CD4-positive, alpha-beta memory T cell (primary cell): Measurements from ENCODE around the gene RAB22A. TPM values are rescaled to one million over a fixed set of nuclear protein-coding genes. Genes with fewer than 3 reads are reported as not detected.
"Not testable (repeated sequence)": the region's sequence is repeated elsewhere in the genome, so short reads cannot be mapped to it uniquely, and the experiment has no call there.

Source experiments
- CTCF ChIA-PET: fragments of 350-600 bp; sonication (Branson Sonifier 250); formaldehyde crosslinking; loops from one replicate; lab custom pipeline; 2021; ENCODE audit warnings: inconsistent platforms; ENCODE audit not compliant: partially characterized antibody; lab: Charles Lee
- POLR2A ChIA-PET: fragments of 350-600 bp; sonication (Branson Sonifier 250); formaldehyde crosslinking; loops from one replicate; lab custom pipeline; 2021; ENCODE audit not compliant: partially characterized antibody; lab: Charles Lee
- DNase-seq, 5 donors: peaks; one replicate each; pipeline versions ENCODE4 v3.0.0 to v3.0.0-alpha.2; 2020 to 2022; ENCODE audit warnings: mixed read lengths in 1 of 5
- H3K27ac ChIP-seq: one replicate; pipeline ENCODE4 v1.7.0; 2013; ENCODE audit warnings: low read depth, low read length
- H3K27me3 ChIP-seq: 2 replicates; pipeline ENCODE4 v1.7.0; 2013; ENCODE audit warnings: mild to moderate bottlenecking, low read length, moderate library complexity; ENCODE audit not compliant: insufficient read depth
- H3K36me3 ChIP-seq: 2 replicates; pipeline ENCODE4 v1.7.0; 2013; ENCODE audit warnings: mild to moderate bottlenecking, low read length, moderate library complexity; ENCODE audit not compliant: insufficient read depth
- H3K4me1 ChIP-seq: 2 replicates; pipeline ENCODE4 v1.7.0; 2013; ENCODE audit warnings: mild to moderate bottlenecking, low read length, moderate library complexity; ENCODE audit not compliant: insufficient read depth
- H3K4me3 ChIP-seq, 2 donors: one replicate each; pipeline ENCODE4 v1.7.0; 2013; ENCODE audit warnings: low read length in 2 of 2, mild to moderate bottlenecking in 1 of 2
- H3K9me3 ChIP-seq, 2 donors: one replicate each; pipeline ENCODE4 v1.7.0; 2013; ENCODE audit warnings: low read length in 2 of 2, control low read depth in 1 of 2; ENCODE audit not compliant: control insufficient read depth in 1 of 2
- H3K27ac Mint-ChIP-seq, 7 donors: one replicate each; pipeline ENCODE4 v1.8.0; 2020 to 2021; ENCODE audit warnings: mixed read lengths in 7 of 7, mild to moderate bottlenecking in 6 of 7, inconsistent platforms in 3 of 7, moderate library complexity in 3 of 7
- H3K27me3 Mint-ChIP-seq, 2 donors: one replicate each; pipeline ENCODE4 v1.8.0; 2020 to 2021; ENCODE audit warnings: mixed read lengths in 2 of 2
- H3K36me3 Mint-ChIP-seq, 2 donors: one replicate each; pipeline ENCODE4 v1.8.0; 2020 to 2021; ENCODE audit warnings: mixed read lengths in 2 of 2, inconsistent platforms in 1 of 2, mild to moderate bottlenecking in 1 of 2
- H3K4me1 Mint-ChIP-seq, 4 donors: one replicate each; pipeline ENCODE4 v1.8.0; 2020 to 2021; ENCODE audit warnings: mixed read lengths in 4 of 4, mild to moderate bottlenecking in 1 of 4
- H3K4me3 Mint-ChIP-seq, 8 donors: one replicate each; pipeline ENCODE4 v1.8.0; 2020 to 2021; ENCODE audit warnings: mixed read lengths in 8 of 8, mild to moderate bottlenecking in 7 of 8, moderate library complexity in 6 of 8, inconsistent platforms in 3 of 8
- H3K9me3 Mint-ChIP-seq, 8 donors: one replicate each; pipeline ENCODE4 v1.8.0; 2020 to 2021; ENCODE audit warnings: mixed read lengths in 8 of 8, mild to moderate bottlenecking in 5 of 8, inconsistent platforms in 3 of 8, moderate library complexity in 1 of 8
- intact Hi-C: fragments of 100-400 bp; cut with micrococcal nuclease; formaldehyde crosslinking; loops from one replicate; pipeline ENCODE4 v1.15.1; 2023
- polyA plus RNA-seq, 2 donors: library from polyadenylated mRNA; unstranded; fragments of 300-500 nt; fragmentation: Illumina TruSeq; gene quantifications; one replicate each; pipeline ENCODE4 v1.2.3, GENCODE V29; 2021
- total RNA-seq, 2 experiments: library from RNA; stranded (reverse); gene quantifications; one replicate each; pipeline ENCODE4 v1.2.3, GENCODE V29; 2021

Gene RAB22A
- total and polyA plus RNA-seq, 4 experiments from 2014 or later, result 11.0 to 23.6 (median 20.4) TPM

- H3K36me3 Mint-ChIP-seq, POLR2A ChIA-PET, H3K4me1 ChIP-seq, H3K27me3 Mint-ChIP-seq, H3K4me3 Mint-ChIP-seq, H3K9me3 Mint-ChIP-seq, H3K4me3 ChIP-seq, H3K9me3 ChIP-seq, DNase-seq, H3K27me3 ChIP-seq, H3K36me3 ChIP-seq, intact Hi-C loops, H3K4me1 Mint-ChIP-seq, CTCF ChIA-PET, H3K27ac Mint-ChIP-seq, H3K27ac ChIP-seq: not testable (repeated sequence)
These were observed 63.8 kb downstream of the RAB22A start for GRCh38 chr20:58373296-58373695.

- peaks cover 10 to 12% of the 10 kb centered on the region in 2 donors for H3K27me3 Mint-ChIP-seq
- no peaks in the 10 kb centered on the region for H3K4me1 Mint-ChIP-seq
- H3K4me3 Mint-ChIP-seq, result no peak overlapping the region
- peaks cover 0 to 2% (median 0%) of the 10 kb centered on the region in 8 donors for H3K9me3 Mint-ChIP-seq
- intact Hi-C loops, result no loop called here
- no peak overlapping the region for H3K4me3 ChIP-seq
- no peak overlapping the region for H3K27ac ChIP-seq
- DNase-seq, result no peak
- ChIA-PET CTCF (no interaction called here), POLR2A (no interaction called here)
- no peaks in the 10 kb centered on the region for H3K36me3 Mint-ChIP-seq
- no peaks in the 10 kb centered on the region for H3K36me3 ChIP-seq
- no peaks in the 10 kb centered on the region for H3K27me3 ChIP-seq
- no peaks in the 10 kb centered on the region for H3K4me1 ChIP-seq
- H3K9me3 ChIP-seq, result no peaks in the 10 kb centered on the region
- H3K27ac Mint-ChIP-seq, result peak overlapping the region in 2 of 7 donors; percentile 22 to 63
These were observed 64.7 kb downstream of the RAB22A start for GRCh38 chr20:58374027-58374850.

GRCh38 chr20:58374906-58375758 is 65.6 kb downstream of the RAB22A start:
- Mint-ChIP-seq H3K4me3 (no peak overlapping the region), H3K27me3 (peaks cover 12% of the 10 kb centered on the region in 2 donors), H3K36me3 (no peaks in the 10 kb centered on the region), H3K4me1 (no peaks in the 10 kb centered on the region), H3K9me3 (peaks cover 0 to 2% (median 0%) of the 10 kb centered on the region in 8 donors), H3K27ac (peak overlapping the region in 1 of 7 donors; percentile 63)
- no peaks in the 10 kb centered on the region for H3K36me3 ChIP-seq
- POLR2A ChIA-PET, result no interaction called here
- H3K27ac ChIP-seq, result no peak overlapping the region
- CTCF ChIA-PET, result no interaction called here
- no peak for DNase-seq
- no peak overlapping the region for H3K4me3 ChIP-seq
- no peaks in the 10 kb centered on the region for H3K27me3 ChIP-seq
- H3K9me3 ChIP-seq, result no peaks in the 10 kb centered on the region
- intact Hi-C loops, result no loop called here
- no peaks in the 10 kb centered on the region for H3K4me1 ChIP-seq

- Histone ChIP-seq H3K36me3 (no peaks in the 10 kb centered on the region), H3K4me1 (no peaks in the 10 kb centered on the region), H3K9me3 (no peaks in the 10 kb centered on the region), H3K4me3 (no peak overlapping the region), H3K27me3 (no peaks in the 10 kb centered on the region), H3K27ac (no peak overlapping the region)
- DNase-seq, result no peak
- POLR2A ChIA-PET, result no interaction called here
- no peaks in the 10 kb centered on the region for H3K4me1 Mint-ChIP-seq
- H3K27ac Mint-ChIP-seq, result no peak overlapping the region
- no peaks in the 10 kb centered on the region for H3K36me3 Mint-ChIP-seq
- H3K9me3 Mint-ChIP-seq, result peaks cover 0 to 4% (median 2%) of the 10 kb centered on the region in 8 donors
- intact Hi-C loops, result no loop called here
- peaks cover 15% of the 10 kb centered on the region in 2 donors for H3K27me3 Mint-ChIP-seq
- H3K4me3 Mint-ChIP-seq, result no peak overlapping the region
- CTCF ChIA-PET, result no interaction called here
These were observed 66.3 kb downstream of the RAB22A start for GRCh38 chr20:58375759-58376352.

- H3K4me1 Mint-ChIP-seq, result no peaks in the 10 kb centered on the region
- no peak for DNase-seq
- peaks cover 0 to 9% of the 10 kb centered on the region in 2 donors for H3K36me3 Mint-ChIP-seq
- no peak overlapping the region for H3K4me3 ChIP-seq
- no peaks in the 10 kb centered on the region for H3K36me3 ChIP-seq
- peaks cover 0 to 15% (median 10%) of the 10 kb centered on the region in 8 donors for H3K9me3 Mint-ChIP-seq
- H3K27me3 ChIP-seq, result no peaks in the 10 kb centered on the region
- H3K9me3 ChIP-seq, result no peaks in the 10 kb centered on the region
- peaks cover 21% of the 10 kb centered on the region in 2 donors for H3K27me3 Mint-ChIP-seq
- H3K4me1 ChIP-seq, result no peaks in the 10 kb centered on the region
- no peak overlapping the region for H3K4me3 Mint-ChIP-seq
- ChIA-PET CTCF (interaction anchor here (0.8 kb wide), 1 partner anchor 12 kb away, joined by 4 read pairs; the partner anchor contains the start of gene VAPB), POLR2A (no interaction called here)
- intact Hi-C loops, result no loop called here
- no peak overlapping the region for H3K27ac ChIP-seq
- no peak overlapping the region for H3K27ac Mint-ChIP-seq
These were observed 67.5 kb downstream of the RAB22A start for GRCh38 chr20:58377017-58377416.

GRCh38 chr20:58377766-58378401 is 68.4 kb downstream of the RAB22A start:
- Histone ChIP-seq H3K4me1 (no peaks in the 10 kb centered on the region), H3K27me3 (no peaks in the 10 kb centered on the region), H3K9me3 (no peaks in the 10 kb centered on the region), H3K36me3 (no peaks in the 10 kb centered on the region), H3K4me3 (no peak overlapping the region), H3K27ac (no peak overlapping the region)
- Mint-ChIP-seq H3K27me3 (peaks cover 23 to 25% of the 10 kb centered on the region in 2 donors), H3K4me1 (no peaks in the 10 kb centered on the region), H3K27ac (no peak overlapping the region), H3K36me3 (peaks cover 0 to 9% of the 10 kb centered on the region in 2 donors), H3K9me3 (peaks cover 0 to 23% (median 12%) of the 10 kb centered on the region in 8 donors), H3K4me3 (no peak overlapping the region)
- intact Hi-C loops, result no loop called here
- CTCF ChIA-PET, result no interaction called here
- DNase-seq, result no peak
- POLR2A ChIA-PET, result interaction anchor here (0.7 kb wide), 1 partner anchor 11 kb away, joined by 3 read pairs; the partner anchor contains the start of gene VAPB
